Measurements from ENCODE around the gene HPCAL1. TPM values are rescaled to one million over a fixed set of nuclear protein-coding genes. Genes with fewer than 3 reads are reported as not detected.

The HPCAL1 gene
- total and polyA plus RNA-seq, 3 donors from 2014 or later = 99.5 to 263 (median 215) TPM

DNA sequence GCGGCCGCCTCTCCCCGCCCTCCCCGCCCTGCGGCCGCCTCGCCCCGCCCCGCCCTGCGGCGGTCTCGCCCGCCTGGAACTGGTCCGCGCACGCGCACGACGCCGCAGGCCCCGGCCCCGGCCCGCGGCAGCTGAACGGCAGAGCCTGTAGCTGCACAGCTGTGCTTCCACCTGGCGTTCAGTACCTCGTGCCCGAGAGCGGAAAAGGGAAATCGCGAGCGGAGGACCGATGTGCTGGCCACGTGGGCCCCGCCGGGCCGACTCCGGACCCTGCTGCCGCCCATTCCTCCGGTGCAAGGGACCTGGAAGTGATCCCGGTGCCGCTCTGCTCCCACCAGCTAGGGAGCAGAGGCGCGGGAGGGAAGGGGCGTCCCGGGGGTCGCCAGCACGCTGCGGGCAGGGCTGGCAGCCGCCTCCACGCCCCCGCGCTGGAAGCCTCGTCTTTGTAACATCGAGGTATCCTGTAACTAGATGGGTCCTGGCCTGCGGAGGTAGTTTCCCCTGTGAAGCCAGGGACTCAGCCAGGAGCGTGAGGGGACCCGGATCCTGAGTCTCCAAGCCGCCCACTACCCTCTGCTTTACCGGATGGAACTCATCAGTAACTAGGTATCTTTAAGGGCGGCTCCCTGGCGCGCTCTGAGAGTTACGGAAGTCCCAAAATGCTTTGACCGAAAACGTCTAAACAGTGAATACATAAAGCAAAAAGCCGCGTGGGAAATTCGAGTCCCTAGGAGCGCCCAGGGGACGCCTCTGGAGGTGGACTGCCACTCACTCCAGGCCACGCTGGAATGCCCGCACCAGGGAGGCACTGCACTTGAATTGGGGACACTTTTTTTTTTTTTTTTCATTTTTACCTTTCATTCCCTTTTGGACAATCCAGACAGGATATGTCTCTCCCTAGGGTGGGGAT, 146.1 kb downstream of the HPCAL1 start:
- 1 to 3% methylated on average over 18 to 48 of the region's 73 CpGs for WGBS, 2 donors
- Histone ChIP-seq H3K9me3 (no peaks in the 10 kb centered on the region), H3K4me1 (peaks cover 15% of the 10 kb centered on the region)

DNA sequence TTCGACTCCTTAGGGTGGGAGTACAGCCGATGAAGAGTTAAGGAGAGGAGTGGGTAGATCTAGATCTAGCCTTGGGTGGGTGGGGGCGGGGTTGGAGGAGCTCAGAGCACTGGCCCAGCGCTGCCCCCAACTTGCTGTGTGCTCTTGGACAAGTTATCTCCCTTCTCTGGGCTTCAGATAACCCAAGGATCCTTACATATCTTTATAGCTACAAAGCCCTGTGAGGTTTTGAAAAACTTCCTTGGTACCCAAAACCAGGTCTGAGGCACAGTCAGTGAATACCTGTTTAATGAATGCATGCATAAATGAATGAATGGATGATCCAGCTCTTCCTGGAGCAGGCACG, 146.8 kb downstream of the HPCAL1 start:
- no peaks in the 10 kb centered on the region for H3K9me3 ChIP-seq
- H3K27ac ChIP-seq = no peak overlapping the region
- H3K4me3 ChIP-seq = peak overlapping the region; percentile 81 to 87
- TF ChIP-seq POLR2A (IDR thresholded peaks at IDR 0.05) = no peak
- TF ChIP-seq, protein P1, sequence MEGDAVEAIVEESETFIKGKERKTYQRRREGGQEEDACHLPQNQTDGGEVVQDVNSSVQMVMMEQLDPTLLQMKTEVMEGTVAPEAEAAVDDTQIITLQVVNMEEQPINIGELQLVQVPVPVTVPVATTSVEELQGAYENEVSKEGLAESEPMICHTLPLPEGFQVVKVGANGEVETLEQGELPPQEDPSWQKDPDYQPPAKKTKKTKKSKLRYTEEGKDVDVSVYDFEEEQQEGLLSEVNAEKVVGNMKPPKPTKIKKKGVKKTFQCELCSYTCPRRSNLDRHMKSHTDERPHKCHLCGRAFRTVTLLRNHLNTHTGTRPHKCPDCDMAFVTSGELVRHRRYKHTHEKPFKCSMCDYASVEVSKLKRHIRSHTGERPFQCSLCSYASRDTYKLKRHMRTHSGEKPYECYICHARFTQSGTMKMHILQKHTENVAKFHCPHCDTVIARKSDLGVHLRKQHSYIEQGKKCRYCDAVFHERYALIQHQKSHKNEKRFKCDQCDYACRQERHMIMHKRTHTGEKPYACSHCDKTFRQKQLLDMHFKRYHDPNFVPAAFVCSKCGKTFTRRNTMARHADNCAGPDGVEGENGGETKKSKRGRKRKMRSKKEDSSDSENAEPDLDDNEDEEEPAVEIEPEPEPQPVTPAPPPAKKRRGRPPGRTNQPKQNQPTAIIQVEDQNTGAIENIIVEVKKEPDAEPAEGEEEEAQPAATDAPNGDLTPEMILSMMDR (IDR thresholded peaks at IDR 0.05) = no peak
- H3K4me1 ChIP-seq = peaks cover 15% of the 10 kb centered on the region
- intact Hi-C loops (cut with DNase I; ENCODE audit: low total_unique reads) = no loop called here
- H3K36me3 ChIP-seq (ENCODE audit: low read depth, missing control alignments) = no peaks in the 10 kb centered on the region
- no peak for DNase-seq
- H3K27me3 ChIP-seq = no peaks in the 10 kb centered on the region
- 27 to 30% methylated on average over 5 of the region's 5 CpGs for WGBS, 2 donors

More for the DNA sequence above, 146.1 kb downstream of the HPCAL1 start:
- Histone ChIP-seq H3K27ac (peak overlapping the region; percentile 88 to 97), H3K27me3 (no peaks in the 10 kb centered on the region), H3K4me3 (peak overlapping the region; percentile 81 to 87), H3K36me3 (ENCODE audit: low read depth, missing control alignments) (no peaks in the 10 kb centered on the region)
- intact Hi-C loops (cut with DNase I; ENCODE audit: low total_unique reads) = no loop called here
- TF ChIP-seq POLR2A (IDR thresholded peaks at IDR 0.05) = no peak
- TF ChIP-seq, protein P1 (IDR thresholded peaks at IDR 0.05) = no peak
- peak; percentile 90 for DNase-seq

DNA sequence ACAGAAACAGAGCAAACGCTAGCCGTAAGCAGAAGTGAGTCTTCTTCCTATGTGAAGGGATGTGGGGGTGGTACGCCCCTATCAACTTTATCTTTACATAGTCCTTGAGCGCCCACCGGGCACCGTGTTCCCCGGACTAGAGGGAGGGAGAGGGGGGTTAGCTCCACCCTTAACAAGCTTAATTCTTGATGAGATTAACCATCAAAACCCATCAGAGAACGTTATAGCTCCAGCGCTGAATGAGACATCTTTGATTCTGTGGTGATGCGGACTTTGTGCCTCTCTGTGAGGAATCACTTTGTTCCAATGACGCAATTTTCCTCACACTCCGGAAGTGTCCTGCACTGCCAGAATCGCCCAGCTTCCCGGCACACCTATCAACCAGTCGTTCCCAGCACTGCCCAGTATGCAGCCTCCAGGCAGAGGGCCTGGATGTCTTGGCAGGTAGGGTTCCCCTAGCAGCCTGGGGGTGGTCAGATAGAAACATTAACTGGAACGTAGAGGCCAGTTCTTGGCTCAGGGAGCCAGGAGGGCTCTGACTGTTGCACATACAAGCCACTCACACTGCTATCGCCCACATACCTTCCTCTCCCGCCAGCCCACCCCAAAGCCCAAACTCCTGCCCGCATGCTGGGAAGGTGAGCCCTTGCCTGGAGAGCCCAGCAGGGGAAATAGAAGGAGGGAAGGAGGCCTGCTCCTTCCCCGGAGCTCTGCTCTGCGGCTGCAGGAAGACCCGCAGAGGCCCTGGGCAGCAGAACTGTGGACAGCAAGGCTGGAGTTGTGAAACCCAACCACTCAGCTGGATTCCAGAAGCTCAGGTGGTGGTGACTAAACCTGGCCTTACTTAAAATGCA, 147.4 kb downstream of the HPCAL1 start:
- H3K36me3 ChIP-seq (ENCODE audit: low read depth, missing control alignments) = no peaks in the 10 kb centered on the region
- peaks cover 15% of the 10 kb centered on the region for H3K4me1 ChIP-seq
- WGBS, 2 donors = 46 to 56% methylated on average over 20 to 22 of the region's 22 CpGs
- H3K9me3 ChIP-seq = no peaks in the 10 kb centered on the region
- intact Hi-C loops (cut with DNase I; ENCODE audit: low total_unique reads) = no loop called here
- DNase-seq = no peak
- peak overlapping the region; percentile 81 to 87 for H3K4me3 ChIP-seq
- no peaks in the 10 kb centered on the region for H3K27me3 ChIP-seq
- no peak for TF ChIP-seq POLR2A (IDR thresholded peaks at IDR 0.05)
- TF ChIP-seq, protein P1 (IDR thresholded peaks at IDR 0.05) = no peak
- no peak overlapping the region for H3K27ac ChIP-seq

DNA sequence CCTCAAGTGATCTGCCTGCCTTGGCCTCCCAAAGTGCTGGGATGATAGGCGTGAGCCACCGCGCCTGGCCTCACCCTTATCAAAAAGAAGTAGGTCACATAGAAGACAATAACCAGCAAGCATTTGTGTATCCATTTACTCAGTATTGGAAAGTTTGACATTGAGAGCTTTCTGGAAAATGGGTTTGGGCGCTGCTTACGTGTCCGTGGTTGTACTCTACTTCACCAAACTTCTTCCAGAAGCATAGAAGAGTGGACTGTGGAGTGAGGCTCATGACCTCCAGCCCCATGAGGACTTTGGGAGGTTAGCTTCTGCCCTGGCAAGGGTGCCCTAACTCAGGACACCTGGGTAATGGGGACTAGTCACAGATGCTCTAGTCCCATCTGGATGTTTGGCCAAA, 149.1 kb downstream of the HPCAL1 start:
- intact Hi-C loops (cut with DNase I; ENCODE audit: low total_unique reads) = no loop called here
- TF ChIP-seq POLR2A (IDR thresholded peaks at IDR 0.05) = no peak
- TF ChIP-seq, protein P1 (IDR thresholded peaks at IDR 0.05) = no peak
- H3K9me3 ChIP-seq = no peaks in the 10 kb centered on the region
- no peaks in the 10 kb centered on the region for H3K36me3 ChIP-seq (ENCODE audit: low read depth, missing control alignments)
- DNase-seq = no peak
- no peak overlapping the region for H3K4me3 ChIP-seq
- H3K4me1 ChIP-seq = peaks cover 8% of the 10 kb centered on the region
- H3K27me3 ChIP-seq = no peaks in the 10 kb centered on the region
- WGBS, 2 donors = 78 to 83% methylated on average over 6 of the region's 6 CpGs
- H3K27ac ChIP-seq = no peak overlapping the region

Measured in testis (tissue), 3 donors.